EH (cell line): ENCODE results near the gene LRTM1.
A peak's percentile ranks its signal among the peaks of the same experiment; 100 is the strongest.

Experiments
- DNase-seq: peaks from one replicate; pipeline ENCODE4 v3.0.0-alpha.2; 2015; ENCODE audit warnings: low read depth

The LRTM1 gene

GRCh38 chr3:54892168-54892567, 35.7 kb downstream of the LRTM1 start:
- no peak for DNase-seq

- peak; percentile 99 for DNase-seq
Observed at GRCh38 chr3:54891540-54891897, 36.3 kb downstream of the LRTM1 start.

DNA sequence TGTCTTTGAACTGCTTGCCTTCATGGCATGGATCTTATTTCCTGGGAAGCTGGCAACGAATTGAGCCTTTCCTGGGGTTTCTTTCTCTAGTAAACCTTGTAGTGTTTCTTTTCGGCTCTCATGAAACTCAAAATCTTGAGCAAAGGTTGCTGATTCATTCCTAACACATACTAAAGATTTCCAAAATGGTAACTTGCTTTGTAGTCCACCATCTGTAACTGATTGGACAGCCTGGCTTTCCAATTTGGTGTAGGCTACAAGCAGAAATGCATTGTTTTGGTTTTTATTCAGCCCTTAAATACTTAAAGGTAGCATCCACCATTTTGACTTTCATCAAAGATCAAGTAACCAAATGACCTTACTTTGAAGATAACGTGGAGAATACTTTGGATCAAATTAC, 38.1 kb downstream of the LRTM1 start:
- DNase-seq = no peak

DNA sequence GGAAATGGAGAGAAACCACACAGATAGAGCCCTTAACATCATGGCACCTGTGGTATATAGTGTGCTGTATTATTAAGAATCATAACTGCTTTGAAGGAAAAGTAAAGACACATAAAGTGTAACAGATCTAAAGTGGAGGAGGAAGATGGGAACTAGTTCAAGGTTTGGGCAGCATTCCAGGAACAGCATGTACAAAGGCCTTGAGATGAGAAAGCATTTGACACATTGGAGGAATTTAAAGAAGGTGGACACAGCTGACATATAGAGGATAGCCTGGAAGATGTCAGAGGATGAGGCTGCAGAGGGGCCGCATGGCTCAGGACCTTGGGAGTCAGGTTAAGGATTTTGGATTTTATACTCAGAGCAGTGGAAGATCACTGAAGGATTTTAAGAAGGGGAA, 39.0 kb downstream of the LRTM1 start:
- peak; percentile 50 for DNase-seq

- DNase-seq = no peak
Observed at GRCh38 chr3:54888162-54888561, 39.7 kb downstream of the LRTM1 start.

DNA sequence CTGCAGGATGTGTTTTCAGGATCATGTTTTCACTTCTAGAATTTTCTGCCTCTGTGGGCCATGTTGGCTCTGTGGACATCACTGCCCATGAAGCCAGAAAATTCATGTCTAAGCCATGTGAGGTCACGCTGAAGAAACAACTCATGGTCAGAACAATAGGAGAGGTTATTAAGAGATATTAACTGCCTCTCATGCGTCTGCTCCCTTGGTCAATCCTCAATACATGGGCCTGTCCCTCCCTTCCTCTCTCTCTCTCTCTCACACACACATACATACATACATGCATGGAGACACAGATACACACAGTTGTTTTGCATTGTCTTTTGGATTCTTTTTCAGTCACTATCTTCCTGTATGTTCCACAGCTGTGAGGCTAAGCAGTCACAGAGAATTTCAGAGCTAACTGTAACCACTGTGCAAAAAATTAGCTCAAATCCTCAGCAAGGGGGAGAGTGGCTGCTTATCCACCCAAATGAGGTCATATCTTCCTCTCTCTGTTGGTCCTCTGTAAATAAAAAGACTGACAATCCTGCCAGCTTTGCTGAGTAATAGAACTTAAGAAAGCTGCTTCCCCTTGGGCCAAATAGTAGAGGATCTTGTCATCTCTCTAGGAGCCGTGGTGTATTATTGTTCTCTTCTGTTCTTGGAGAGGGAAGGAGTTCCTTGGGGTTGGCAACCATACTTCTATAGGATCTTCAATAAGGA, 45.6 kb downstream of the LRTM1 start:
- peak; percentile 99 for DNase-seq

- peak; percentile 75 for DNase-seq
Observed at GRCh38 chr3:54878145-54878544, 49.7 kb downstream of the LRTM1 start.

GRCh38 chr3:54877730-54878129, 50.1 kb downstream of the LRTM1 start:
- DNase-seq = peak; percentile 83

GRCh38 chr3:54876694-54877093, 51.2 kb downstream of the LRTM1 start:
- no peak for DNase-seq

- DNase-seq = no peak
Observed at GRCh38 chr3:54875596-54876268, 52.1 kb downstream of the LRTM1 start.

DNA sequence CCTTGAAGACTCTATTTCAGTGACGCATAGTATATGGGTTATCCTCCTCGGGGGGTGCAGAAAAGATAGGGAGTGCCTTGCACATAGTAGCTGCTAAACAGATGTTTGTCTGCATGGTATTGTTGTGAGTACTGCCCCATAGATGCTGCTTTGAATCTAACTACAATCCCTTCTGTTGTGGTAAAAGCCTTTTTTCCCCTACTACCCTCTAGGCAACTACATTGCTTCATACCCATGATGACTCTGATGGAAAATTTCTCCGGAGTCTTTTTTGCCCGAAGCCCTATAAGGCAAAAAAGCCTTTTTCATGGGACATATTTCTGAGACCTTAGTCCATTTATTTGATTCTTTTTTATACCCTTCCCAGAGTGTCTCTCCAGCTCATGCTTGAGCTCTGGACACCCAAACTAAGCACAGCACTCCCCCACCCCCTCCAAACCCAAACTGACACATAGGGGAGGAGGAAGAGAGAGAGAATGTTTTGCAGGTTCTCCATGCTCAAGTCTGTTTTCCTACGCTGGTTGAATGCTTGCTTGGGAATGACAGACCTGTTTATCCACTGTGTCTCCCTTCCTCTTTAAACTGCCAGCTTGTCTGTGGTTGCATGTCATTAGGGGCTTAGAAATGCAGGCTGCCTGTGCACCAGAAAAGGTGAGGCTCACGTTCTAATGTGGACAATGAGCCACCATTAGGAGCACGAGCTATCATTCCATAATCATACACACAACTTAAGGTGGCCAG, 52.9 kb downstream of the LRTM1 start:
- DNase-seq = peak; percentile 77

DNA sequence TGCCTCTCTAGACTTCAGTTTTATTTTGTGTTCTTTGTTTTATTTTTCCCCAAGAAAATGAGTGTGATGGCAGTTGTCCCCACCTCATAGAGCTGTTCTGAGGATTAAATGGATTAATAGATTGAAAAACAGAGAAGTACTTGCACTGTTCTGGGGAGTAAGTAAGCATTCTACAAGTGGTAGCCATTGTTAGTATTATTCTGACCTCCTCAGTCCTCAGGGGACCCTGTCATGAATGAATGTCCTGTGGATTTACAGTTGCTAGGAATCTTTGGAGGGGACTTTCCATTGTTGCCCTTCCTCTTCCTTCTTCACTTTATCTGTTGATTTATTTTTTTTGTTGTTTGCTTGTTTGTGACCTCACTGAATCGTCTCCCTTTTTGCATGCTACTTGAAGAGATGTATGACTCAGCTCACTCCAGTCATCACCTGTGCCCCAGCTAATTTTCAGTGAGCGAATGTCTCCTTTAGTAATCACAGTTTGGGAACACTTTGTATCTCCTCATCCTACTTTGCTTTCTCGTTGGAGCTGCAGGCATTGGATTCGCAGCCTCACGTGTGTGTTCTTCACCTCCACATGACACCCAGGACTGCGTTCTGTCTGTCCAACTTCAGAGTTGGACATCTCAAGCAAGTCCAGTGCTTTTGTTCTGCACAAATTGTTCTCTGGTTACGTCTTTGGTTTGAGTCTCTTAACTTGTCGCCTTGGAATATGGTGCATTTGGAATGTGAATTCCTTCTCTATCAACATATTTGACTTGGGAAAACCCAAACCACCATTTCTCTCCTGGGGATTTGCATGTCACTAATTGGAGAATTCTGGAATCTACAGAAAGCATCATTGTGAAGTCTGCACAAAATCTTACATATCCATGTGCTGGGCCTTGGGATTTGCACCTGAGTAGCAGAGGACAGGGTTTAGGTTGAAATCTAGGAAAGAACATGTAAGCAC, 54.5 kb downstream of the LRTM1 start:
- no peak for DNase-seq

GRCh38 chr3:54871867-54872266, 56.0 kb downstream of the LRTM1 start:
- no peak for DNase-seq

DNA sequence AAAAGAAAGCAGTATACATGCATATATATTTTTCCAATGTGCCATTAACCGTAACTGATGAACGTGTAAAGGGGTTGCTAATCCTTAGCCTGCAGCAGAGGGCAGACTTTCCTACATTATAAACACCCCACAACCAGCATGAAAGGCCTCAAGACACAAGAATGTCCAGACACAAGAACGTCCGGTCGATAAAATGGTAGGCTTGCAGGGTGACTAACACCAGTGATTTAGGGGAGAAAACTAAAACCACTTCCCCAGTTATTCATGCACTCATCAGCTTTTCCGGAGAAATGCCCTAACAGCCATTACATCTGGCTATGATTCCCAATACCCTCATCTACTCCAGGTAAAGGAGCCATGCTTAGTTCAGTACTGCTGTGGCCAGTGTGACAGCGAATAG, 57.4 kb downstream of the LRTM1 start:
- DNase-seq = peak; percentile 98
